Measurements from ENCODE around the gene MYO5C. TPM values are rescaled to one million over a fixed set of nuclear protein-coding genes. Genes with fewer than 3 reads are reported as not detected.

The MYO5C gene
- total and polyA plus RNA-seq, 2 donors, result 4.0 to 11.6 TPM

DNA sequence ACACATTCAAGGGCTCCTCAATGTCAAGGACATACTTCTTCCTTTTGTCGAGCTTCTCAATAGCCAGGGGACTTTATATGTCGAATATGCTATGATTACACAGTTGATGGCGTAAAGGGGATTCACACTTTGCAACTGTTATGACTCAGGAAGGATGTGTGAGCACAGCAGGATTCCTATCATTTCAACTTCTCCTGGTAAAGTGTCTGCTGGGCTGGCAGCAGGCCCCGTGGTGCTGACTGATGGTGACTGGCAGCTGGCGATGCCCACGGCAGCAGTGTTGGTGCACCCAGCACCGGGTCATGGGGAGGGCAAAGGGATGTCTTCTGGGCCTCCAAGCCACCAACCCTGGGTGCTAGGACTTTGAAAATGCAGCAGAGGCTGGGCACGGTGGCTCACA lies 59.6 kb downstream of the MYO5C start:
- H3K27ac ChIP-seq (ENCODE audit: low read depth), result no peak overlapping the region
- no peak for DNase-seq (ENCODE audit: extremely low spot score)
- H3K4me1 ChIP-seq (ENCODE audit: insufficient read depth), result no peaks in the 10 kb centered on the region
- H3K4me3 ChIP-seq (ENCODE audit: low read depth, low read length), result no peak overlapping the region
- 82% methylated on average over 8 of the region's 8 CpGs for WGBS
- no peaks in the 10 kb centered on the region for H3K36me3 ChIP-seq (ENCODE audit: insufficient read depth)

DNA sequence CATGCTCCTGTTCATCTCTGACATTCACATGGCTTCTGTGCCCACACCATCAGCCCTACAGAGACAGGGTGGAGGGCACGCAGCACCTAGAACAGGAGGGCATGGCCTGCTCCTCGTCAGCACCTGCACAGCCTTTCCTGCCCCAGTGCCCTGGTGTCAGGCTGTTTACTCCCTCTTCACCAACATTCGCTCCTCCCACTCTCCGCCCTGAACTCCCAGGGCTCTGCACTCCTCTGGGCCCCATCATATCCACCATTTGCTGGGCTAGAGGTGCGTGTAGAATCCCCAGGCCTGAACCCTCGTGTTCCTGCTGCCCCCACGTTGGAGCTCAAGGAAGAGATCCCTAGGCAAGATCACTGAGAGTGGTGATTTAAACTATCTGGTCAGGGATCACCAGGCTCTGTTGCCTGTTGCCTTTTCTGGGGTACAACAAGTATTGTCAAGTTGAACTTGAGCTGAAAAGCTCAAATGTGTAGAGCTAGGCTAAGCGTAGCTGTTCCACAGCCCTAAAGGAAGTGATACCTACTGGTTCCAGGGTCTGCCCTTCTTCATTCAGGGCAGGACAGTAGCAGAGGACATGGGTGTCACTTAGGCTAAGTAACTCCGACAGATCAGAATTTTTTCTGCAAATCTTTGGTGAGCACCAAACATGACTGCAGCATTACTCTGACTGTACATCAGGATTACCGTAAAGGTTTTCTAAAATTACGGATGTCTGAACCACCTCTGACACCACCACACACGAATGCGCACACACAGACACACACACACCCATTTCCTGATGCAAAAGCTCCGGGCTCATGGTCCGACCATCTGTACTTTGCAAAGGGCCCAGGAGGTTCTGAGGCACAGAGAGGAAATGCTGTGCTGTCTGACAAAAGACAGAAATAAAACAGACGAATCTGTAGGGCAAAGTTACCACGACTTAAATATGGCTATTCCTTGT lies 60.7 kb downstream of the MYO5C start:
- 65% methylated on average over 17 of the region's 17 CpGs for WGBS
- no peak overlapping the region for H3K27ac ChIP-seq (ENCODE audit: low read depth)
- no peaks in the 10 kb centered on the region for H3K36me3 ChIP-seq (ENCODE audit: insufficient read depth)
- DNase-seq (ENCODE audit: extremely low spot score), result no peak
- H3K4me3 ChIP-seq (ENCODE audit: low read depth, low read length), result no peak overlapping the region
- H3K4me1 ChIP-seq (ENCODE audit: insufficient read depth), result no peaks in the 10 kb centered on the region

DNA sequence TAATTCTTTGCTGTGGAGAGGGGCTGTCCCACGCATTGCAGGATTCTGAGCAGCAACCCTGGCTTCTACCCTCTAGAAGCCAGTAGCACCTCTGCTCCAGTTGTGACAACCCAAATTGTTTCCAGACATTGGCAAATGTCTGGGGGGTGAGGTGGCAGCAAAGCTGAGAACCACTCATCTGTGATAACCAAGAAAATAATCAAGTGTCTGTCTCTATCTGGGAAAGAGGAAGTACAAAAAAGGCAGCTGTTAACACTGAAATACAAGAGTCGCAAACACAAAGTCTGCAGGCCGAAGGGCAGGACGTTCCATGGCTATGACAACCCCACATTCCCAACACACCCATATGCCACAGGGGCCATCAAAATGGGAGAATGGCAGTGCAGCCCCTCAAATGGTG lies 62.2 kb downstream of the MYO5C start:
- H3K4me3 ChIP-seq (ENCODE audit: low read depth, low read length), result no peak overlapping the region
- WGBS, result 70% methylated on average over 4 of the region's 4 CpGs
- no peaks in the 10 kb centered on the region for H3K4me1 ChIP-seq (ENCODE audit: insufficient read depth)
- DNase-seq (ENCODE audit: extremely low spot score), result no peak
- H3K36me3 ChIP-seq (ENCODE audit: insufficient read depth), result no peaks in the 10 kb centered on the region
- H3K27ac ChIP-seq (ENCODE audit: low read depth), result no peak overlapping the region

DNA sequence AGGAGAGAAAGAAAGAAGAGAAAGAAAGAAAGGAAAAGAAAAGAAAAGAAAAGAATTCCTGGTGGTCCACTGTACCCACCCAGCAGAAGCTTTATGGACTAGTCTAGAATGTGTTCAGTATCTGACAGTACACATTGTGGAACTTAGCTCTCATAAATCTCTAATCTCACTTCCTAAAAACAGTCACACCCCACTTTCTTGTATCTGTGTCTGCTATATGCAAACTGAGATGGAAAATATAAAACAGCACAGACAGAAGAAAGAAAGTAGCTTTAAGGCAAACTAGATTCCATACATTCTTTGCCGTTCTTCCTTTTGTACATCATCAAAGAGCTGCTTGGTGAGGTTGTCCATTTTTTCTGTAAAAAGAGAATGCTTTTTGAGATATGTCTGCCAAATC lies 63.3 kb downstream of the MYO5C start:
- WGBS, result 30% methylated on average over 1 of the region's 1 CpG
- H3K4me3 ChIP-seq (ENCODE audit: low read depth, low read length), result no peak overlapping the region
- H3K27ac ChIP-seq (ENCODE audit: low read depth), result no peak overlapping the region
- no peaks in the 10 kb centered on the region for H3K4me1 ChIP-seq (ENCODE audit: insufficient read depth)
- DNase-seq (ENCODE audit: extremely low spot score), result no peak
- H3K36me3 ChIP-seq (ENCODE audit: insufficient read depth), result no peaks in the 10 kb centered on the region

DNA sequence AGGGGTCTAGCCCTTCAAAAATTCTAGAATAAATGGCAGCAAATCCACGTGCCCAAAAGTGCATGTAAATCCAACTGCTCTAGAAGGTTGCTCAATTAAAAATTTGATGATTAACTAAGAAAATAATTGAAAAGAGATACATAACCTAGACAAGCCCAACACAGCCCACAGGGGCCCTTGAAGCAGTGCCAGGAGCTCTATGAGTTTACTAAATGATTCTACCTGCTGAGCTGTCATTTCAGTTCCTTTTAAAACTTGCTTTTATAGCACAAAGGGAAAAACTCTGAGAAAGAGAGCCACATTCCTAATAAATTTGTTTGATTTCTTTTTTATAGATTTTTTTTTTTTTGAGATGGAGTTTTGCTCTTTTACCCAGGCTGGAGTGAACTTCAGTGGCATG lies 65.5 kb downstream of the MYO5C start:
- Histone ChIP-seq H3K4me1 (ENCODE audit: insufficient read depth) (no peaks in the 10 kb centered on the region), H3K36me3 (ENCODE audit: insufficient read depth) (no peaks in the 10 kb centered on the region), H3K27ac (ENCODE audit: low read depth) (no peak overlapping the region), H3K4me3 (ENCODE audit: low read depth, low read length) (no peak overlapping the region)
- WGBS, result 74% methylated on average over 1 of the region's 1 CpG
- DNase-seq (ENCODE audit: extremely low spot score), result no peak

DNA sequence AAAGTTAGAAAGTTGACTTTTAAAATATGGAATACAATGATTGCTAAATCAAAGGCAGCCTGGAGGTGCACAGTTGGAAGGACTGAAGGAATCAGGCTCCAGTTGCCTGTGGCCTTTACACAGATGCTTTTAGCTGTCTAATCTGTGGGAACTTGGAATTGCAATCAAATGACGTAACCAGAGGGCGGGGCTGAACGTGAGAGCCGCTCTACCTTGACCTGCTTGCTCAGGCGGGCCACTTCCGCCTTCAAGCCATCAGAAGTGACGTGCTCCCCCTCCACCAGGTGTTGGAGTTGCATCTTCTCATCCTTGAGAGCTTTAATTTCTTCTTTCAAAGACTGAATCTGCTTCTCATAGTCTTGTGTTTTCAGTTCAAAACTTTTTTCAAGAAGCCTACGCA lies 66.7 kb downstream of the MYO5C start:
- peak; percentile 18 for DNase-seq (ENCODE audit: extremely low spot score)
- 65% methylated on average over 8 of the region's 8 CpGs for WGBS
- H3K36me3 ChIP-seq (ENCODE audit: insufficient read depth), result no peaks in the 10 kb centered on the region
- H3K27ac ChIP-seq (ENCODE audit: low read depth), result no peak overlapping the region
- H3K4me3 ChIP-seq (ENCODE audit: low read depth, low read length), result no peak overlapping the region
- no peaks in the 10 kb centered on the region for H3K4me1 ChIP-seq (ENCODE audit: insufficient read depth)

DNA sequence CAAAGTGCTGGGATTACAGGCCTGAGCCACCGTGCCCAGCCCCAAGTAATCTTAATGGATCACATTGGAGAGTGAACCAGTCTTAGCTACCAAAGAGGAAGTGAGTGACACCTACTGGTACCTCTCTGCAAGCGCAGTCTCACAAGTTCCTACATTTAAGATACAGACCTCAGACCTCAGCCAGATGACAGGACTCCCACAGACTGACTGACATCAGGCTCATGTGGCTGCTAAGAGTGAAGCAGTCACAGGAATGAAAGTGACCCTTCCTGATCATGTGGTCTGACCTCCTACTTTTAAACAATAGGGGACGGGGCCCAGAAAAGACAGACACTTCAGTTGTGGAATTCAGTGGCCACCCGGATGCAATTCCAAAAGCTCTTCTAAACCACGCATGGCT lies 68.1 kb downstream of the MYO5C start:
- no peaks in the 10 kb centered on the region for H3K4me1 ChIP-seq (ENCODE audit: insufficient read depth)
- H3K4me3 ChIP-seq (ENCODE audit: low read depth, low read length), result no peak overlapping the region
- no peaks in the 10 kb centered on the region for H3K36me3 ChIP-seq (ENCODE audit: insufficient read depth)
- peak; percentile 11 for DNase-seq (ENCODE audit: extremely low spot score)
- 45% methylated on average over 5 of the region's 5 CpGs for WGBS
- H3K27ac ChIP-seq (ENCODE audit: low read depth), result no peak overlapping the region

DNA sequence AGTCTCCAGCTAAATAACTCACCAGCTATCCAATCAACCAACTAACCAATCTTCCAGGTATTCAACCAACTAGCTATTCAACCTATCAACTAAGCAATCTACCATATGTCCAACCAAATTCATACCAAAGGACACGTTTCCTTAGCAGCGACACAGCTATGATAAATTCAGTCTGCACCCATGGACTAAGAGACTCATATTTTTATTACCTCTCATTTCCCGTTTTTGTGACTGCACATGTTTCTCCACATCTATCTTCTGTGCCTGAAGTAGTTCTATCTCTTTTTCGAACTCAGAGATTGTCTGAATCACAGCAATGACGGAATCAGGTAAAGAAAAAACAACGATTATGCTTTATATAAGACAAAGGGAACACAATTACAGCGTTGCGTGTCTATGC lies 70.4 kb downstream of the MYO5C start:
- Histone ChIP-seq H3K27ac (ENCODE audit: low read depth) (no peak overlapping the region), H3K36me3 (ENCODE audit: insufficient read depth) (no peaks in the 10 kb centered on the region), H3K4me1 (ENCODE audit: insufficient read depth) (no peaks in the 10 kb centered on the region), H3K4me3 (ENCODE audit: low read depth, low read length) (no peak overlapping the region)
- 87% methylated on average over 8 of the region's 8 CpGs for WGBS
- no peak for DNase-seq (ENCODE audit: extremely low spot score)

DNA sequence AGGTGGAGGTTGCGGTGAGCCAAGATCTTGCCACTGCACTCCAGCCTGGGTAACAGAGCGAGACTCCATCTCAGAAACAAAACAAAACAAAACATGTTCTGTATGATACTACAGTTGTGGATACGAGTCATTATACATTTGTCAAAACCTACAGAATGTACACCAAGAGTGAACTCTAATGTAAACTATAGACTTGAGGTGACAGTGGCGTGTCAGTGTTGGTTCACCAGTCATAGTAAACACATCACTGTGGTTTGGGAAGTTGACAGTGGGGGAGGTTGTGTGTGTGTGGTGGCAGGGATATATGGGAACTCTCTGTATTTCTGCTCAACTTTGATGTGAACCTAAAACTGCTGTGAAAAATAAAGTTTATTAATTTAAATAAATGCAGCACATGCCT lies 71.4 kb downstream of the MYO5C start:
- WGBS, result 94% methylated on average over 4 of the region's 4 CpGs
- Histone ChIP-seq H3K27ac (ENCODE audit: low read depth) (no peak overlapping the region), H3K36me3 (ENCODE audit: insufficient read depth) (no peaks in the 10 kb centered on the region), H3K4me1 (ENCODE audit: insufficient read depth) (no peaks in the 10 kb centered on the region), H3K4me3 (ENCODE audit: low read depth, low read length) (no peak overlapping the region)
- DNase-seq (ENCODE audit: extremely low spot score), result no peak

DNA sequence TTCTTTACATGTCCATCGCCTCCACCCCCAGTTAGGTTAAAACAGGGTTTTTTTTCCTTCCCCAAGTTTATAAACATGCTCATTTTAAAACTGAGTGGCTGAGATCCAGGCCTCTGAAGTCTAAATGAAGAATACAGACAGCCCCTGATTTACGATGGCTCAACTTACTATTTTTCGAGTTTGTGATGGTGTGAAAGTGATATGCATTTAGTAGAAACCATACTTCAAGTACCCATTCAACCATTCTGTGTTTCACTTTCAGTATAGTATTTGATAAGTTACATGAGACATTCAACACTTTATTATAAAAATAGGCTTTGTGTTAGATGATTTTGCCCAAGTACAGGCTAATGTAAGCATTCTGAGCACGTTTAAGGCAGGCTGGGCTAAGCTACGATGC lies 73.9 kb downstream of the MYO5C start:
- no peak for DNase-seq (ENCODE audit: extremely low spot score)
- no peaks in the 10 kb centered on the region for H3K4me1 ChIP-seq (ENCODE audit: insufficient read depth)
- H3K27ac ChIP-seq (ENCODE audit: low read depth), result no peak overlapping the region
- no peaks in the 10 kb centered on the region for H3K36me3 ChIP-seq (ENCODE audit: insufficient read depth)
- 62% methylated on average over 5 of the region's 5 CpGs for WGBS
- no peak overlapping the region for H3K4me3 ChIP-seq (ENCODE audit: low read depth, low read length)

DNA sequence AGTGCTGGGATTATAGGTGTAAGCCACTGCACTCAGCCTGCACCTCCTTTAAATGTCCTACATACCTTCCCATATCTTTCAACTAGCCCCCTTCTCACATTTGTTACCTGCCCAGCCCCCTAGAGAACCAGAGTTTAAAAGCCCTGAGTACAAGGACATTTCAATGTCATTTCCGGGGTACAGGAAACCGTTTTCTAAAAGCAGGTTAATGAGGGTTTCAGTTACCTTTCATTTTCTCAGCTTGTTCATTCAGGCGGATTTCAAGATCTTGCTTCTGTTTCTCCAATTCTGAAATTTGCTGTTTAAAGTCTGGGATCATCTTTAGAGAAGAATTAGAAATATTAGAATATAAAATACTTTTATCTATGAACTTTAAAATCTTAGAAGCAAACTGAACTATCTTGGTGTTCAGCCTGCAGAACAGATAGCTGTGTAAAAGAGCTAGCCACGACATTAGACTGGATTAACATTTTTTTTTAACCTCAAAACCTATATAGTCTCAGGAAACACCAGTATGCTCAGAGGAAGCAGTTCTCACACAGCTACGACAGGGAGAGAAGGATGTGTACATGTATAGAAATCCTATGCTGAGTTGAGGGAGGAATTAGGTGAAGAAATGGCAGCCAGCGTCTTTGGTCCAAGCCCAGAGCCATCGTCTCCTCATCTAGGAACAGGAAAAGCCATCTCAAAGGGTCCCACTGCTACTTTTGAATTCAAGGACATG lies 74.5 kb downstream of the MYO5C start:
- Histone ChIP-seq H3K27ac (ENCODE audit: low read depth) (no peak overlapping the region), H3K36me3 (ENCODE audit: insufficient read depth) (no peaks in the 10 kb centered on the region), H3K4me1 (ENCODE audit: insufficient read depth) (no peaks in the 10 kb centered on the region), H3K4me3 (ENCODE audit: low read depth, low read length) (no peak overlapping the region)
- WGBS, result 73% methylated on average over 7 of the region's 7 CpGs
- DNase-seq (ENCODE audit: extremely low spot score), result no peak

DNA sequence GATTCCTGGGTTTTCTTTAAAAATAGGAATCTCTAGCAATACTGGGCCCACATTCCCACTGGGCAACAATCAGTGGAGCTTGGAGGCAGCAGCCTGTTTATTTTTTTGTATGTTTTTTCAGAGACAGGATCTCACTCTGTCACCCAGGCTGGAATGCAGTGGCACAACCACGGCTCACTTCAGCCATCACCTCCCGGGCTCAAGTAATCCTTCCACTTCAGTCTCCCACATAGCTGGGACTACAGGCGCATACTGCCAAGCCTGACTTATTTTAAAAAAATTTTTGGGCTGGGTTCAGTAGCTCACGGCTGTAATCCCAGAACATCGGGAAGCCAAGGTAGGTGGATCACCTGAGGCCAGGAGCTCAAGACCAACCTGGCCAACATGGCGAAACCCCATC lies 75.4 kb downstream of the MYO5C start:
- Histone ChIP-seq H3K36me3 (ENCODE audit: insufficient read depth) (no peaks in the 10 kb centered on the region), H3K4me3 (ENCODE audit: low read depth, low read length) (no peak overlapping the region), H3K27ac (ENCODE audit: low read depth) (no peak overlapping the region), H3K4me1 (ENCODE audit: insufficient read depth) (no peaks in the 10 kb centered on the region)
- no peak for DNase-seq (ENCODE audit: extremely low spot score)
- 66% methylated on average over 6 of the region's 6 CpGs for WGBS

DNA sequence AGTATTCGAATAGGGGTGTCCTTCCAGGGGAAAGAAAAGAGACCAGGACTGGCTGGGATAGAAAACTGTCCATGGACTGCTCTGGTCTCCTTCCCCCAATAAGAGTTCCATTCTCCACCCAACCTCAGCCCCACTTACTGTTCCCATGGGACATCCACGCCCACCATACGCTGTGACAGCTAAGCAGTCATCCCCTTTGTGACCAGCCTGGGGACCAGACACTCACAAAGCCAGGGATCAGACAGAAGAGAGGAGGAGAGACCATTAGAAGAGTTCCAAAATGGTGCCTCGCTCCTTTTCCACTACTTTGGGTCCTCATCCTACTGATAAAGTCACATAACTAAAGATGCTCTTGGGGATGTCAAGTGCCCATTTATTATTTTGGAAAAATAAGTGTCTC lies 76.8 kb downstream of the MYO5C start:
- Histone ChIP-seq H3K36me3 (ENCODE audit: insufficient read depth) (no peaks in the 10 kb centered on the region), H3K27ac (ENCODE audit: low read depth) (no peak overlapping the region), H3K4me1 (ENCODE audit: insufficient read depth) (no peaks in the 10 kb centered on the region), H3K4me3 (ENCODE audit: low read depth, low read length) (no peak overlapping the region)
- no peak for DNase-seq (ENCODE audit: extremely low spot score)
- 97% methylated on average over 4 of the region's 4 CpGs for WGBS

DNA sequence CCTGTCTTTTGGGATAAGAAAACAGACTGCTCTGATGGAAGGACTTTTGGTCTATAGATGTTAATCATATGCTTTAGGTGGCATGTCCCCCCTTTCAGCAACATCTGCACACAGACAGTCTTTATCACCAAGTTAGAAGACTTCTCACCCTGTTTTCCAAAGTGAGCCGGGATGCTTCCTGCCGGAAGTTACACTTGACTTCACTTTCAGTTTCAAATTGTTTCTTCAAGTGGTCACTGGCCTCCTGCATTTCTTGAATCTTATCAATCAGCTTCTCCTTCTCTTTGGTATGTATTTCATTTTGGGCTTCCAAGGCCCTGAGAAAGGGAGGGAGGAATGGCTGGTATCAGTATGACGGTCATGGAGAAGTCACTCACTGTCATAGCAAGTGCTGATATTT lies 77.2 kb downstream of the MYO5C start:
- 95% methylated on average over 3 of the region's 3 CpGs for WGBS
- Histone ChIP-seq H3K4me1 (ENCODE audit: insufficient read depth) (no peaks in the 10 kb centered on the region), H3K4me3 (ENCODE audit: low read depth, low read length) (no peak overlapping the region), H3K27ac (ENCODE audit: low read depth) (no peak overlapping the region), H3K36me3 (ENCODE audit: insufficient read depth) (no peaks in the 10 kb centered on the region)
- DNase-seq (ENCODE audit: extremely low spot score), result no peak
